GM19238 (cell line): Measurements from ENCODE around the gene IL10RA.
"Not testable (repeated sequence)": the region's sequence is repeated elsewhere in the genome, so short reads cannot be mapped to it uniquely, and the experiment has no call there.

Experiments
- DNase-seq: peaks from one replicate; pipeline ENCODE4 v3.0.0; 2011; ENCODE audit warnings: low spot score; ENCODE audit not compliant: insufficient read length

The IL10RA gene

GRCh38 chr11:117985953-117986887, at the start of gene IL10RA:
IL10RA (plus strand) TSS chr11:117986394; CDS start chr11:117986468, 74 bp downstream.
- DNase-seq: peak; percentile 91

DNA sequence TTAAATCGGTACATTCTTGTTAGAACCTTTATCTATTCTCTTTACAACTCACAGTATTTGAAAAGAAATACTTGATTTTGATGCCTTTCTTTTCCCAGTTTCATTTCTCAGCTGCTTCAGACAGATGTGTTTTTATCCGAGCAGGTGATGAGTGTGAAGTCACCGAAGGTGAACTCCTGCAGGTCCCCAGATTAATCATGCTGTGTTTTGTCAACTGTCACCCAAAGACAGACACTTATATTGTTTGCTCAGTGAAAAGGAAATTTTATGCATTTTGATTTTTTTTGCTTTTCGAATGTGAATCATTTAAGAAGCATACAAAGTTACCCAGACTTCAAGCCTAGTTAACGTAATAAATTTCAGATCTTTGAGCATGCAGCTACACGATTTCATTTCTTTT, 49.2 kb upstream of the IL10RA start:
- no peak for DNase-seq

GRCh38 chr11:117940736-117941135, 45.5 kb upstream of the IL10RA start:
- DNase-seq: no peak

GRCh38 chr11:117941163-117941707, 45.0 kb upstream of the IL10RA start:
- no peak for DNase-seq

GRCh38 chr11:117941976-117942654, 44.1 kb upstream of the IL10RA start:
- DNase-seq: no peak

- no peak for DNase-seq
Measured at GRCh38 chr11:117944554-117944953, 41.6 kb upstream of the IL10RA start.

- DNase-seq: no peak
Measured at GRCh38 chr11:117945047-117945810, 41.0 kb upstream of the IL10RA start.

GRCh38 chr11:117946156-117946841, 39.9 kb upstream of the IL10RA start:
- no peak for DNase-seq

GRCh38 chr11:117946842-117947526, 39.2 kb upstream of the IL10RA start:
- DNase-seq: peak; percentile 62

DNA sequence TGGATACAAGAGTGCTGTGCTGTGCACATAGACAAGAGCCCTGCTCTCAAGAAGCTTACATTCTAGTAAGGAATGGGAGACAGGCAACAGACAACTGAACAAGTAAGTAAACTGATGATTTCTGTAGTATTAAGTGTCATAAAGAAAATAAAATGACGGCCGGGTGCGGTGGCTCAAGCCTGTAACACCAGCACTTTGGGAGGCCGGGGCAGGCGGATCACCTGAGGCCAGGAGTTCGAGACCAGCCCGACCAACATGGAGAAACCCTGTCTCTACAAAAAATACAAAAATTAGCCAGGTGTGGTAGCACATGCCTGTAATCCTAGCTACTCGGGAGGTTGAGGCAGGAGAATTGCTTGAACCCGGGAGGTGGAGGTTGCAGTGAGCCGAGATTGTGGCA, 38.4 kb upstream of the IL10RA start:
- not testable (repeated sequence) for DNase-seq

DNA sequence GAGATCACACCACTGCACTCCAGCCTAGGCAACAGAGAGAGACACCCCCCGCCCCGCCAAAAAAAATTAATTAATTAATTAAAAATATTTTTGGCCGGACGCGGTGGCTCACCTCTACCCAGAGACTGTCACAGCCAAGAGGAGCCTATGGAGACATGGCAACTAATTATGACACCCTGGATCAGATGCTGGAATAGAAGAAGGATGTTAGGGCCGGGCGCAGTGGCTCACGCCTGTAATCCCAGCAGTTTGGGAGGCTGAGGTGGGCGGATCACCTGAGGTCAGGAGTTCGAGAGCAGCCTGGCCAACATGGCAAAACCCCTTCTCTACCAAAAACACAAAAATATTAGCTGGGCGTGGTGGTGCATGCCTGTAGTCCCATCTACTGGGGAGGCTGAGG, 37.7 kb upstream of the IL10RA start:
- DNase-seq: not testable (repeated sequence)

DNA sequence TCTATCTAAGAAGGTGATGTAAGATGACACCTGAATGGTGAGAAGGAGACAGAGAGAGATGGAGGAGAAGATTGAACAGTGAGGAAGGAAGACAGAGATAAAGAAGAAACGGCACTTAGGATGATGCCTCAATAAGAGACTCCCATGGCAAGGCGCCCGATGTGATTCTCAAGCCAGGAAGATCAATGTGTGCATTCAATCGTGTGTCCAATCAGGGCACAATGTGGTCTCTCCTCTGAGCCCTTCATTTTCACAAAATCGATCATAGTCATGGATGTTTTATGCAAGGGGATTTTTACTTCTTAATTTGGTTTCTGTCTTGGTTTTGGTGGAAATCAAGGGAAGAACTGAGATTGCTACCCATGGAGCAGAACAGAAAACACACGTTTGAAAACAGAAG, 37.1 kb upstream of the IL10RA start:
- DNase-seq: no peak

GRCh38 chr11:117950301-117950700, 35.9 kb upstream of the IL10RA start:
- no peak for DNase-seq

DNA sequence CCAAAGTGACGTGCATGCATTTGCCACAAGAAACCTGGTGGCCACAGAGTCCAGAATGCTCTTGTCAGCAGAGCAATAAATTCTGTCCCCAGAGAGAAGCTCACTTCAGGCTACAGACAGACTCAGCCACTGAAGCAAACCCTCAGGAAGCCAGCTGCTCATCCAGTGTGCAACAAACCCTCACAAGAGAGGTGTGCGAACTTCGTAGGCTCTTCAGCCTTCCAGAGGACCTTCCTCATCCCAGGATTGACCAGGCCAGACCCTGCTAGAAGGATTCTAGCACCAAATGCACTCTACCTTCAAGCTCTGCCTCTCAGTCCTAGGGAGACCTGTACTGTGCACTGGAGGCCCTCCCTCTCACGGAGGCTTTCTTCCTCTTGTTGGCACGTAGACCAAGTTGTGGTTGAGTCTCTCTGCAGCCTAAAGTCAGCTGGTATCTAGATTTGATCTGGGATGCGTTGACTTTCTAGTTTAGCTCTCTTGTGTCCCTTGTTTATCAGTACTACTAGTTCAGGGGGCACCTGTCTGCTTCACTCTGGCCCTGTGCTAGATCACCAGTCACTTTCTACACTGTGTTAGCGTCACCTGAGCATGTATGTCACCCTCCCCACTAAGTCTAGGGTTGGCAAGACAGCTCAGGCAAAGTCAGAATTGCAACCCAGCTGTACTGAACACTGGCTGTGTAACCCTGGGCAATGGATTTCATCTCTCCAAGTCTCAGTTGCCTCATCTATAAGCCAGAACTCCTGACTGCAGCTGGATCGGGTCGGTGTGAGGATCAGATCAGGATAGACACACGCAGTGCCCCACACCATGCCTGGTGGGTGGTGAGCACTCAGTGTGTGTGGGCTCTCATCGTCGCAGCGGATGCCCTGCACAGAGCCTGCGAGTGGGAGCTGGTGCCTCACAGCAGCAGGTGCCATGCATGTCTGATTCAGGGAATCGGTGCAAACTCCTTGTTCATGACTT, 34.9 kb upstream of the IL10RA start:
- no peak for DNase-seq

DNA sequence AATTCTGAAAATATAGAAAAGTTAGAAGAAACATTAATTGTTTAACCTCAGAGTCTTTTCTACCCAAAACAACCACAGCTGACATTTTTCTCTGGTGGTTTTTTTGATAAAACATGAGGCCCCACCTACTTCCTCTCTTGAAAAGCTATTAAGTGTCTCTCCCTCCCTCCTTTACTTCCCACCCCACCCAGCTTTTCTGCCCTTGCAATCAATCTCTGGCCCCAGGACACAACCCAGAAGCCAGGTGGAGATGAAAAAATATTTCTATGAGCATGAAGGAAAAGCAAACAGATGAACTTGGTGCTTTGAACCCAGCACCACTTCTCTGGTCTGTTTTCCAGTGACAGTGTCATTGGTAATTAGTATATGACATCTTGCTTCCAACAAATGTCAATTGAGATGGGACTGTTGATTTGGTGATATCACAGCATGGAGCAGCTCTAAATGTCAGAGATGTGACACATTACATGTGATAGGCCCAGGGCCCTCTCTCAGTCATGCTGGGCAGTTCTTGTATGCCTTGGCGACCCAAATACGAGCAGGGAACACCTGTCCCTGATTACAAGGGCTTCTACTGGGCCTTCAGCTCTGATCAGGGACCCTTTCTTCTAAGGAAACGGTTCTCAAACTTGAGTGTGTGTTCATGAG, 33.0 kb upstream of the IL10RA start:
- no peak for DNase-seq

GRCh38 chr11:117958949-117959348, 27.2 kb upstream of the IL10RA start:
- DNase-seq: no peak

DNA sequence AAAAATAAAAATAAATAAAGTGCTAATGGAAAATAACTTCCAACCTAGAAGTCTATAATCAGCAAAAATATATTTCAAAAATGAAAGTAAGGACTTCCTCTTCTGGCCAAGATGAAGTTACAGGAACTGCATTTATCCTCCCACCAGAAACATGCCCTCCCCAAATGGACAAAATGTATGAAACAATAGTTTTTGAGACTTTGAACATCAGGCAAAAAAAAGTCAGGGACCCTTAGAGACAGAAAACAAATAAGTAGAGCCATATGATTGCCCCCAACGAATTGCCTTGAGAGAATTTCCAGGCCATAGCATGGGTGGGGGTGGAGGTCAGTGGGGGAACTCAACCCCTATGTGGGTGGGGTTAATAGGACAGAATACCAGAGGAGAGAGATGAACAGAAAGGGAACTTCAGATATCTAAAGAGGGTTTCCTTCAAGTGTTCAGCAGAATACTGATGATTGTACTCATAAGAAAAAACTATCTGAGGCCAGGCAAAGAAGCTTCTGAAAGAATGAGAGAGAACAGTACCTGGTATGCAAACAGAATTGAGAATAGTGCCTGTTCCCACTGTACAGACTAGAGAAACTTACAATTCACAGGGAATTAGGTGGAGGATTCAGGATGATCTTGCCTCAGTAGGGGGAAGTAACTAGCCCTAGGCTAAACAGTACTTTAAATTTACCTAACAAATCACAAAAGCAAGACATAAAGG, 26.6 kb upstream of the IL10RA start:
- no peak for DNase-seq

GRCh38 chr11:117960406-117960805, 25.8 kb upstream of the IL10RA start:
- no peak for DNase-seq
